ENCODE measurements around the gene RSAD1.
"Not testable (repeated sequence)": the region's sequence is repeated elsewhere in the genome, so short reads cannot be mapped to it uniquely, and the experiment has no call there.

The RSAD1 gene

DNA sequence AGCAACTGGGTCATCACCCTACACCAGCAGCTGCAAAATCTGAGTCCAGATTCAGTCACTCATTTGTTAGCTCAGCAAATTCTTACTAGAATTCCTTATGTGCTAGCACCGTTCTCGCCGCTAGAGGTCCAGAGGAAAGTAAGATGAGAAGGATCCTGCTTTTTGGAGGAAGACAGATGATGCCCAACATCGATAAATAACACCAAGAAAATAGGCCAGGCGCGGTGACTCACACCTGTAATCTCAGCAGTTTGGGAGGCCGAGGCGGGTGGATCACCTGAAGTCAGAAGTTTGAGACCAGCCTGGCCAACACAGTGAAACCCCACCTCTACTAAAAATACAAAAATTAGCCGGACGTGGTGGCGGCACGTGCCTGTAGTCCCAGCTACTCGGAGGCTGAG is 5.9 kb upstream of the RSAD1 start:
- H3K4me1 Mint-ChIP-seq; DNase-seq; H3K36me3 Mint-ChIP-seq; H3K9me3 Mint-ChIP-seq; H3K4me3 Mint-ChIP-seq; H3K27ac Mint-ChIP-seq; ATAC-seq (replicated peaks): not testable (repeated sequence)
- peaks cover 12 to 21% of the 10 kb centered on the region in 2 donors for H3K27me3 Mint-ChIP-seq

DNA sequence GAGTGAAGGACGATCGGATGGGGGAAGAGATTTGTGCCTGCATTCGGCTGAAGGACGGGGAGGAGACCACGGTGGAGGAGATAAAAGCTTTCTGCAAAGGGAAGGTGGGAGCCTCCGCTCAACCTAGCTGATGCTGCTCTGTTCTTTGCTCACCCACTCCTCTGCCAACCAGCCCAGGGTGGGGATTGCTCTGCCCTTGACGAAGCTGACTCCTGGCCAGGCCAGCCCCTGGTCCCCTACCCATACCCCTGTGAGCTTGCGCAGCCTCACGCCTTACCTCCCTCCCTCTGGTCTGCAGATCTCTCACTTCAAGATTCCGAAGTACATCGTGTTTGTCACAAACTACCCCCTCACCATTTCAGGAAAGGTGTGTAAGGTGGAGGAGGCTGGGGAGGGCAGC is 4.8 kb upstream of the RSAD1 start:
- H3K9me3 Mint-ChIP-seq: no peaks in the 10 kb centered on the region
- peaks cover 2 to 13% of the 10 kb centered on the region in 2 donors for H3K36me3 Mint-ChIP-seq
- DNase-seq (no peak), ATAC-seq (replicated peaks) (no peak)
- H3K27me3 Mint-ChIP-seq: peaks cover 5 to 12% of the 10 kb centered on the region in 2 donors
- no peak overlapping the region for H3K4me3 Mint-ChIP-seq
- peaks cover 10 to 12% of the 10 kb centered on the region in 2 donors for H3K4me1 Mint-ChIP-seq
- H3K27ac Mint-ChIP-seq: no peak overlapping the region

DNA sequence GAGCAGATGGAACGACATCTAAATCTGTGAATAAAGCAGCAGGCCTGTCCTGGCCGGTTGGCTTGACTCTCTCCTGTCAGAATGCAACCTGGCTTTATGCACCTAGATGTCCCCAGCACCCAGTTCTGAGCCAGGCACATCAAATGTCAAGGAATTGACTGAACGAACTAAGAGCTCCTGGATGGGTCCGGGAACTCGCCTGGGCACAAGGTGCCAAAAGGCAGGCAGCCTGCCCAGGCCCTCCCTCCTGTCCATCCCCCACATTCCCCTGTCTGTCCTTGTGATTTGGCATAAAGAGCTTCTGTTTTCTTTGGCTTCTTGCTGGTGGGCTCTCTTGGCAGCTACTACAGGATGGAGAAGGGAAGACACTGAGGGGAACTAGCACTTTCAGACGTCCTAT is 4.1 kb upstream of the RSAD1 start:
- H3K4me3 Mint-ChIP-seq: no peak overlapping the region
- H3K9me3 Mint-ChIP-seq: no peaks in the 10 kb centered on the region
- H3K27ac Mint-ChIP-seq: no peak overlapping the region
- H3K4me1 Mint-ChIP-seq: peaks cover 11 to 13% of the 10 kb centered on the region in 2 donors
- DNase-seq (no peak), ATAC-seq (replicated peaks) (no peak)
- H3K36me3 Mint-ChIP-seq: peaks cover 2 to 15% of the 10 kb centered on the region in 2 donors
- peaks cover 5 to 9% of the 10 kb centered on the region in 2 donors for H3K27me3 Mint-ChIP-seq

DNA sequence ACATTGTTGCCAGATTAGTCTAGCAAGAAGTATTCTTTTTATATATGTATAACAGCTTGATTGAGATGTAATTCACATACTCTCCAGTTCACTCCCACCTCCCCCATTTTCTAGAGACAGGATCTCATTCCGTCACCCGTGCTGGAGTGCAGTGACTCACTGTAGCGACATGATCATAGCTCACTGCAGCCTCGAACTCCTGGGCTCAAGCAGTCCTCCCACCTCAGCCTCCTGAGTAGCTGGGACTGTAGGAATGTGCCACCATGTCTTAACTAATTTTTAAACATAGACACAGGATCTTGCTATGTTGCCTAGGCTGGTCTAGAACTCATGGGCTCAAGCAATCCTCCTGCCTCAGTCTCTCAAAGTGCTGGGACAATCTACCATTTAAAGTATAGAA is 3.3 kb upstream of the RSAD1 start:
- Mint-ChIP-seq H3K27me3 (peaks cover under 1 to 5% of the 10 kb centered on the region in 2 donors), H3K4me1 (peaks cover 19 to 22% of the 10 kb centered on the region in 2 donors), H3K4me3 (no peak overlapping the region), H3K36me3 (peaks cover 2 to 20% of the 10 kb centered on the region in 2 donors), H3K27ac (no peak overlapping the region), H3K9me3 (no peaks in the 10 kb centered on the region)
- DNase-seq (no peak), ATAC-seq (replicated peaks) (no peak)

DNA sequence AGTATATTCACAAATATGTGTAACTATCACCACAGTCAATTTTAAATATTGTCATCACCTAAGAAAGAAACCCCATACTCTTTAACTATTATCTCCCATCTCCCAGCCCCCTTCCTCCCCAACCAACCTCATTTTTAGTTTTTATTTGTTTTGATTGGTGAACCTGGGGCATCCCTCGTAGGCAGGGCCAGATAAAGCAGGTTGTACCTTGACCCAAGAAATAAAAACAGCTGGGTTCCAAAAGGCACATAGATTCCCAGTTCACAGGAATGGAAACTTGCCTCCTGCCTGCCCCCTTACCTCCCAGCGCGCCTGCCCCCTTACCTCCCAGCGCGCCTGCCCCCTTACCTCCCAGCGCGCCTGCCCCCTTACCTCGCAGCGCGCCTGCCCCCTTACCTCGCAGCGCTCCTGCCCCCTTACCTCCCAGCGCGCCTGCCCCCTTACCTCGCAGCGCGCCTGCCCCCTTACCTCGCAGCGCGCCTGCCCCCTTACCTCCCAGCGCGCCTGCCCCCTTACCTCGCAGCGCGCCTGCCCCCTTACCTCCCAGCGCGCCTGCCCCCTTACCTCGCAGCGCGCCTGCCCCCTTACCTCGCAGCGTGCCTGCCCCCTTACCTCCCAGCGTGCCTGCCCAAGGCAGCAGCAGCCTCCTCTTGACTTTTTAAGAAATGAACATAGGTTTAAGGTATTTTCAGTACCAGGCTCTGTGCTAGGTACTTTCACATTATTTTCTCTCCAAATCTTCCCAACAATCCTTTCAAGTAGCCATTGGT is 2.7 kb upstream of the RSAD1 start:
- not testable (repeated sequence) for H3K9me3 Mint-ChIP-seq; ATAC-seq (replicated peaks); H3K27ac Mint-ChIP-seq; H3K27me3 Mint-ChIP-seq; DNase-seq; H3K4me3 Mint-ChIP-seq
- H3K4me1 Mint-ChIP-seq: peaks cover 20 to 23% of the 10 kb centered on the region in 2 donors
- peaks cover 2 to 21% of the 10 kb centered on the region in 2 donors for H3K36me3 Mint-ChIP-seq

DNA sequence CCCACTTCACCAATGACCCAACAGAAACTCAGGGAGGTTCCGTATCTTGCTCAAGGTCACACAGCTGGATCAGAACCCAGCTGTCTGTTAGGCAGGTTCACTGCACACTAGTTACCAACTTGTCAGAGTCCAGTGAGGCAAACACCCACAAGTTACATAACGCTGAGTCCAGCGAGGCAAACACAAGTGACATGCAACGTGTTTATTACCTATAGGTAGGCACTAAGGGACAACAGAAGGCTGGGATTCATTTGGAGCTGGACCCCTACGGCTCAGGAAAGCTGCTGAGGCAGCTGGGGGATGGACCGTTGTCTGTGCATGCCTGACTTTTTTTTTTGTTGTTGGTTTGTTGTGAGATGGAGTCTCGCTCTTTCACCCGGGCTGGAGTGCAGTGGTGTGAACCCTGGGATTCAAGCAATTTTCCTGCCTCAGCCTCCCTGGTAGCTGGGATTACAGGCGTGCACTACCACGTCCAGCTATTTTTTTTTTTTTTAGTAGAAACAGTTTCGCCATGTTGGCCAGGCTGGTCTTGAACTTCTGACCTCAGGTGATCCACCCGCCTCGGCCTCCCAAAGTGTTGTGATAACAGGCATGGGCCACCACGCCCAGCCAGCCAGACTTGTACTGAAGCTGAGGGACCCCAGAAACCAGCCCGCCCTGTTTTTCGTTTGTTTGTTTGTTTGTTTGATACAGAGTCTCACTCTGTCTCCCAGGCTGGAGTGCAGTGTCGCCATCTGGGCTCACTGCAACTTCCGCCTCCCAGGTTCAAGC is 1.9 kb upstream of the RSAD1 start:
- Mint-ChIP-seq H3K27ac (no peak overlapping the region), H3K27me3 (peaks cover 0 to 5% of the 10 kb centered on the region in 2 donors), H3K4me1 (peaks cover 20 to 23% of the 10 kb centered on the region in 2 donors), H3K9me3 (no peaks in the 10 kb centered on the region), H3K4me3 (no peak overlapping the region), H3K36me3 (peaks cover 2 to 19% of the 10 kb centered on the region in 2 donors)
- ATAC-seq (replicated peaks) (no peak), DNase-seq (no peak)

DNA sequence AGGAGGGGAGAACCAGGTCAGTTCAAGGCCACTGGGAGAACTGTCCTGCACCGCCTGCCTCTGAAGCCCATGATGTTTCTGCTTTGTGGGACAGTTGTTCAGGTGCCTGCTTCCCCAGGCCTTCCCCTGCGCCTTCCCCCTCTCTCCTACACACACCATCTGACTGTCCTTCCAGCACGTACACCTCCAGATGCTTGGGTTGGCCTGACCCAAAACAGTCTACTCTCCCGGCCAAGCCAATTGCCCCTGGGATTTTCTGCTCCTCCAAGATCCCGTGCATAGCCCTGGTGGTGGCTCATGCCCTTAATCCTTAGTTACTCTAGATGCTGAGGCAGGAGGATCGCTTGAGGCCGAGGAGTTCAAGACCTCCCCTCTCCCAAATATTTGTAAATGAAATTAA is 684 bp upstream of the RSAD1 start:
- H3K27ac Mint-ChIP-seq: peak overlapping the region; percentile 96
- no peaks in the 10 kb centered on the region for H3K9me3 Mint-ChIP-seq
- peak overlapping the region; percentile 83 to 94 for H3K4me3 Mint-ChIP-seq
- peaks cover 0 to 5% of the 10 kb centered on the region in 2 donors for H3K27me3 Mint-ChIP-seq
- peaks cover 10 to 28% of the 10 kb centered on the region in 2 donors for H3K36me3 Mint-ChIP-seq
- DNase-seq: no peak
- H3K4me1 Mint-ChIP-seq: peaks cover 27 to 33% of the 10 kb centered on the region in 2 donors
- ATAC-seq (replicated peaks): no peak

DNA sequence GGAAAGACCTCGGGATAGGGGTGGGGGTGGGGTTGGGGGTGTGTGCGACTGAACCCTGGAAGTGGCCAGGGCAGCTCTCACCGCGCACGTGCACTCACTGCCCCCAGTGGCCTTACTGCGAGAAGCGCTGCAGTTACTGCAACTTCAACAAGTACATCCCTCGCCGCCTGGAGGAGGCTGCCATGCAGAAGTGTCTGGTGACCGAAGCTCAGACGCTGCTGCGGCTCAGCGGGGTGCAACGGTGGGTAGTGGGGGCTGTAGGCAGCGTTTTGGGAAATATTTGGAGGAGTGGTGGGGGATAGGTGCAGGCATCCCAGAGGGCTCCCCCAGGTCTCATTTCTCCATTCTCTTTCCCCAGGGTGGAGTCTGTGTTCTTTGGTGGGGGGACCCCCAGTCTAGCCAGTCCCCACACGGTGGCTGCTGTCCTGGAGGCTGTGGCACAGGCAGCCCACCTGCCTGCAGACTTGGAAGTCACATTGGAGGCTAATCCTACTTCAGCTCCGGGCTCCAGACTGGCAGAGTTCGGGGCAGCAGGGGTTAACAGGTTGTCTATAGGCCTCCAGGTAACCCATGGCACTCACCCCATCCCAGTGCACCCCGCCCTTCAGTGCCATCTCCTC is 972 bp downstream of the RSAD1 start:
- H3K27ac Mint-ChIP-seq: peak overlapping the region; percentile 90
- peak overlapping the region; percentile 83 to 94 for H3K4me3 Mint-ChIP-seq
- peaks cover 27 to 33% of the 10 kb centered on the region in 2 donors for H3K4me1 Mint-ChIP-seq
- peaks cover 16 to 32% of the 10 kb centered on the region in 2 donors for H3K36me3 Mint-ChIP-seq
- ATAC-seq (replicated peaks) (peak; percentile 60), DNase-seq (peak; percentile 55)
- no peaks in the 10 kb centered on the region for H3K9me3 Mint-ChIP-seq
- peaks cover 0 to 5% of the 10 kb centered on the region in 2 donors for H3K27me3 Mint-ChIP-seq

DNA sequence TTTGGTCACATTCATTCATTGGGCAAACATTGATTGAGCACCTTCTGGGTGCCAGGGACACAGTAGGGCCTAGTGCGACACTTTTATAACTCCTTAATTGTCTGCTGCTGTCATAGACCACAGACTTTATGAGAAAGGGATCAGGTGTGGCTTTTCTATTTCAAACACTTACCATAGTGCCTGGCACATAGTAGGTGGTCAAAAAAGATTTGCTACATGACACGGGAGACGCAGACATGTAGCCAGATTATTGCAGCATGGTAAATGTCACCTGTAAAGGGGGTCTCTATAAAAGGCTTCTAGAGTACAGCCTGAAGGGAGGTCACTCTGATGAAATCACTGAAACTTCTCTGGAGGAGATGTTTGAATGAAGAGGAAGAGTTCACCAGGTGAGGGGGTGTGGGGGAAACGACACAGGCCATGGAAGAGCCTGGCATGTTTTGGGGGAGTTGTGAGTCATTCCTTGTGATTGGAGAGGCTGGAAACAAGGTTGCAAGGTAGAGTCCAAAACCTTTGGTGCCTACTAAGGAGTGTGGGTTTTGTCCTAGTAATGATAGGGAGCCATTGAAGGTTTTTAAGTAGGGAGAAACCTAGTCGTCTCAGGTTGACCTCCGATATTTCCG is 1.6 kb downstream of the RSAD1 start:
- Mint-ChIP-seq H3K4me3 (peak overlapping the region; percentile 83 to 94), H3K36me3 (peaks cover 17 to 36% of the 10 kb centered on the region in 2 donors), H3K9me3 (no peaks in the 10 kb centered on the region), H3K4me1 (peaks cover 27 to 33% of the 10 kb centered on the region in 2 donors), H3K27me3 (peaks cover 0 to 5% of the 10 kb centered on the region in 2 donors), H3K27ac (peak overlapping the region; percentile 39)
- ATAC-seq (replicated peaks) (no peak), DNase-seq (no peak)

DNA sequence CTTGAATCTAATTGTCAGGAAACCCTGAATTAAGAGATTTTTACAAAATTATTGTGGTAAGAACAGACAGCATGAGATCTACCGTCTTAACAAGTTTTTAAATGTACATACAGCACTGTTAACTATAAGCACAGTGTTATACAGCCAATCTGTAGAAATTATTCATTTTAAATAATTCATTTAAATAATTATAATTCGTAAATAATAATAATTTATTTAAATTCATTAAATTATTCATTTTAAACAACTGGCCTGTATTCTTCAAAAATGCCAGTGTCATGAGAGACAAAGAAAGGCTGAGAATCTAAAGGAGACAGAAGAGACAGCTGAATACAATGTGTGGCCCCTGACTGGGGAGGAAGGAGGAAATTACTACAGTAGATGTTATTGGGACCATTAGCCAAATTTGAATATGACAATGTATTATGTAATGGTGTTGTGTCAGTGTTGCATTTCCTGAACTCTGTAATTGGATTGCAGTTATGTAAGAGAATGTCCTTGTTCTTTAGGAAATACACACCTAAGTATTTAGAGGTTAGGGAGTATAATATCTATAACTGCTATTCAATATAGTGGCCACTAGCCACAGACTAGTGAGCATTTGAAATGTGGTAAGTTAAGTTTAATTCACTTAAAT is 2.3 kb downstream of the RSAD1 start:
- Mint-ChIP-seq H3K4me3 (no peak overlapping the region), H3K36me3 (peaks cover 19 to 43% of the 10 kb centered on the region in 2 donors), H3K27me3 (peaks cover 0 to 5% of the 10 kb centered on the region in 2 donors), H3K9me3 (no peaks in the 10 kb centered on the region), H3K27ac (no peak overlapping the region), H3K4me1 (peaks cover 27 to 33% of the 10 kb centered on the region in 2 donors)
- ATAC-seq (replicated peaks) (no peak), DNase-seq (no peak)

DNA sequence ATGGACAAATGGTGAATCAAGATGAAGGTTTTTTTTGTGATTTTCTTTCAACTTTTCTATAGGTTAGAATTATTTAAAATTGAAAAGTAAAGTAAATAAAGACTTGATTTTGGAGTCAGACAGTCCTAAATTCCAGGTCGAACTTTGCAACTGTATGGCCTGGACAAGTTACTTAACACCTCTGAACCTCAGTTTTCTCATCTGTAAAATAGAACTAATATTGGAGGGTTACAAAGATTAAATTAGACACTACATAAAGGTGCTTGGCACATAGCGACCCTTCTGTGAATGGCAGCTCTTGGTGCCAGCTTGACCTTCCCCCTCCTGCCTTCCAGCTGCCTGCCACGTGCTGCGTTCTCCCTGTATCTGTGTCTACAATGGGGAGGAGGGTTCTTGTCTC is 3.0 kb downstream of the RSAD1 start:
- Mint-ChIP-seq H3K9me3 (no peaks in the 10 kb centered on the region), H3K4me3 (no peak overlapping the region), H3K27ac (no peak overlapping the region), H3K4me1 (peaks cover 23 to 33% of the 10 kb centered on the region in 2 donors), H3K36me3 (peaks cover 19 to 45% of the 10 kb centered on the region in 2 donors), H3K27me3 (no peaks in the 10 kb centered on the region)
- DNase-seq (no peak), ATAC-seq (replicated peaks) (no peak)

DNA sequence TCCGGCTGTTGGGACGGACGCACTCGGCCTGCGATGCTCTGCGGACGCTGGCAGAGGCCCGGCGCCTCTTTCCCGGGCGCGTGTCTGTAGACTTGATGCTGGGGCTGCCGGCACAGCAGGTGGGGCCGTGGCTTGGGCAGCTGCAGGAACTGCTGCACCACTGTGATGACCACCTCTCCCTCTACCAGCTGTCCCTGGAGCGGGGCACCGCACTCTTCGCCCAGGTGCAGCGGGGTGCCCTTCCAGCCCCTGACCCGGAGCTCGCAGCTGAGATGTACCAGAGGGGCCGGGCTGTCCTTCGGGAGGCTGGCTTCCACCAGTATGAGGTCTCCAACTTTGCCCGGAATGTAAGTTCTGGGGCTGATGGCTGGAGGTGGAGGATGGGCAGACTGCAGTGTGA is 3.5 kb downstream of the RSAD1 start:
- Mint-ChIP-seq H3K27ac (no peak overlapping the region), H3K36me3 (peaks cover 22 to 48% of the 10 kb centered on the region in 2 donors), H3K4me1 (peaks cover 23 to 33% of the 10 kb centered on the region in 2 donors), H3K9me3 (no peaks in the 10 kb centered on the region), H3K27me3 (no peaks in the 10 kb centered on the region), H3K4me3 (no peak overlapping the region)
- no peak for DNase-seq
- ATAC-seq (replicated peaks): no peak

DNA sequence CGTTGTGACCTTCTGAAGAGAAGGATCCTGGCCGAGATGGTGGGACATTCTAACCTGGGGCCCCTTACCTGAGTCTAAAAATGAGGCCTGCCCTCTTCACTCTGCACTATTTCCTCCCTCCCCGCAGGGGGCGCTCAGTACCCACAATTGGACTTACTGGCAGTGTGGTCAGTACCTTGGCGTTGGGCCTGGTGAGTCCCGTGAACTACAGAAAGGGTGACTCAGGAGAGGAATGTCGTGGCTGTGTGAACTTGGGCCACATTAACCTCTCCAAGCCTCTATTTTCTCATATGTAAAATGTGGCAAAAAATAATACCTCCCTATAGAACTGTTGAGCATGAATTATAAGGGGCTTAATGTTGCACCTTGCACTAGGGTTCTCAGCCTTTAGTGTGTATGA is 3.9 kb downstream of the RSAD1 start:
- no peak overlapping the region for H3K27ac Mint-ChIP-seq
- peak; percentile 12 to 22 for ATAC-seq (replicated peaks)
- no peak overlapping the region for H3K4me3 Mint-ChIP-seq
- H3K36me3 Mint-ChIP-seq: peaks cover 22 to 52% of the 10 kb centered on the region in 2 donors
- H3K9me3 Mint-ChIP-seq: no peaks in the 10 kb centered on the region
- peaks cover 23 to 33% of the 10 kb centered on the region in 2 donors for H3K4me1 Mint-ChIP-seq
- DNase-seq: peak; percentile 47
- no peaks in the 10 kb centered on the region for H3K27me3 Mint-ChIP-seq
